Measurements from ENCODE around the gene GYG2.
"Not testable (repeated sequence)": the region's sequence is repeated elsewhere in the genome, so short reads cannot be mapped to it uniquely, and the experiment has no call there.

The GYG2 gene

GRCh38 chrX:2801223-2801622 is 27.5 kb upstream of the GYG2 start:
- DNase-seq (ENCODE audit: low read depth) = no peak
- TF ChIP-seq CTCF (conservative IDR thresholded peaks at IDR 0.05; ENCODE audit: low read depth, low read length) = no peak
- no peak overlapping the region for H3K4me3 ChIP-seq (ENCODE audit: low read length)

- not testable (repeated sequence) for H3K4me3 ChIP-seq (ENCODE audit: low read length)
Observed at GRCh38 chrX:2802376-2803090, 26.2 kb upstream of the GYG2 start.

GRCh38 chrX:2803486-2803885 is 25.2 kb upstream of the GYG2 start:
- not testable (repeated sequence) for DNase-seq (ENCODE audit: low read depth); H3K4me3 ChIP-seq (ENCODE audit: low read length)

More at GRCh38 chrX:2802376-2803090, 26.2 kb upstream of the GYG2 start:
- DNase-seq (ENCODE audit: low read depth) = not testable (repeated sequence)

- H3K4me3 ChIP-seq (ENCODE audit: low read length) = not testable (repeated sequence)
Observed at GRCh38 chrX:2804106-2804843, 24.5 kb upstream of the GYG2 start.

GRCh38 chrX:2804858-2805257 is 23.9 kb upstream of the GYG2 start:
- H3K4me3 ChIP-seq (ENCODE audit: low read length) = not testable (repeated sequence)
- peak; percentile 24 for DNase-seq (ENCODE audit: low read depth)

More at GRCh38 chrX:2804106-2804843, 24.5 kb upstream of the GYG2 start:
- DNase-seq (ENCODE audit: low read depth) = not testable (repeated sequence)

GRCh38 chrX:2811271-2811670 is 17.5 kb upstream of the GYG2 start:
- TF ChIP-seq CTCF (conservative IDR thresholded peaks at IDR 0.05; ENCODE audit: low read depth, low read length) = no peak
- DNase-seq (ENCODE audit: low read depth) = no peak
- H3K4me3 ChIP-seq (ENCODE audit: low read length) = no peak overlapping the region

- DNase-seq (ENCODE audit: low read depth) = not testable (repeated sequence)
- peak overlapping the region; percentile 35 for H3K4me3 ChIP-seq (ENCODE audit: low read length)
Observed at GRCh38 chrX:2812161-2812907, 16.4 kb upstream of the GYG2 start.

GRCh38 chrX:2817036-2817435 is 11.7 kb upstream of the GYG2 start:
- TF ChIP-seq CTCF (conservative IDR thresholded peaks at IDR 0.05; ENCODE audit: low read depth, low read length) = no peak
- no peak for DNase-seq (ENCODE audit: low read depth)
- no peak overlapping the region for H3K4me3 ChIP-seq (ENCODE audit: low read length)

More at GRCh38 chrX:2812161-2812907, 16.4 kb upstream of the GYG2 start:
- TF ChIP-seq CTCF (conservative IDR thresholded peaks at IDR 0.05; ENCODE audit: low read depth, low read length) = peak; percentile 71

All from retinal pigment epithelial cell (primary cell).